ENCODE measurements around the gene ACOT7.

GRCh38 chr1:6342056-6342455, 51.5 kb downstream of the ACOT7 start:
- no peak for TF ChIP-seq POLR2A (IDR thresholded peaks at IDR 0.05)
- no peak for TF ChIP-seq CTCF (IDR thresholded peaks at IDR 0.05)

Measured in lower leg skin (tissue), 3 donors.